Heart left ventricle (tissue), 13 donors: ENCODE data around the gene UBE2D3.

ENCODE experiments used
- POLR2A ChIP-seq, 2 donors: fragments of 450-650 bp; IDR thresholded peaks; one replicate each; pipeline ENCODE4 v1.6.1; 2017; ENCODE audit warnings: antibody characterized with exemption in 2 of 2, mild to moderate bottlenecking in 2 of 2, moderate library complexity in 2 of 2
- TF ChIP-seq, protein P1 (sequence below), 12 donors: fragments of 200-600 bp; sonication (generic) in 4 of 12; IDR thresholded peaks; one replicate each; pipeline versions ENCODE4 v1.5.0 to v1.8.0; 2018 to 2022; ENCODE audit warnings: antibody characterized with exemption in 12 of 12, mild to moderate bottlenecking in 5 of 12
- donor health status: ischemic (EF 13 %, LVEDD 7.1; RV severe dilation, severe dysfunction).
- donor health status: DM: no; HTN: yes; CAD: no.
- donor health status: DM: no; HTN: no; CAD: no.
- donor health status: ischemic (EF 25% LVEDD 6.9; RV normal size, moderate dysfunction).
- donor health status: ischemic (EF 25% LVEDD 5.7; RV mildly dilated, moderate dysfunction).
- donor health status: ischemic (EF 35%, LVEDD 5.7; RV mildly dilated, moderate dysfunction).
- donor health status: nonischemic (EF 11% LVEDD 7.7; RV severe dilation, severe dysfunction).
- donor health status: DM: yes; HTN: yes; CAD: no.
- donor health status: PGD.
- donor health status: ischemic (EF 29% LVEDD 5.4; RV normal size, mild dysfunction).
- donor health status: nonischemic (EF 23%, LVEDD 6.1; RV moderate dilation, normal function).

DNA sequence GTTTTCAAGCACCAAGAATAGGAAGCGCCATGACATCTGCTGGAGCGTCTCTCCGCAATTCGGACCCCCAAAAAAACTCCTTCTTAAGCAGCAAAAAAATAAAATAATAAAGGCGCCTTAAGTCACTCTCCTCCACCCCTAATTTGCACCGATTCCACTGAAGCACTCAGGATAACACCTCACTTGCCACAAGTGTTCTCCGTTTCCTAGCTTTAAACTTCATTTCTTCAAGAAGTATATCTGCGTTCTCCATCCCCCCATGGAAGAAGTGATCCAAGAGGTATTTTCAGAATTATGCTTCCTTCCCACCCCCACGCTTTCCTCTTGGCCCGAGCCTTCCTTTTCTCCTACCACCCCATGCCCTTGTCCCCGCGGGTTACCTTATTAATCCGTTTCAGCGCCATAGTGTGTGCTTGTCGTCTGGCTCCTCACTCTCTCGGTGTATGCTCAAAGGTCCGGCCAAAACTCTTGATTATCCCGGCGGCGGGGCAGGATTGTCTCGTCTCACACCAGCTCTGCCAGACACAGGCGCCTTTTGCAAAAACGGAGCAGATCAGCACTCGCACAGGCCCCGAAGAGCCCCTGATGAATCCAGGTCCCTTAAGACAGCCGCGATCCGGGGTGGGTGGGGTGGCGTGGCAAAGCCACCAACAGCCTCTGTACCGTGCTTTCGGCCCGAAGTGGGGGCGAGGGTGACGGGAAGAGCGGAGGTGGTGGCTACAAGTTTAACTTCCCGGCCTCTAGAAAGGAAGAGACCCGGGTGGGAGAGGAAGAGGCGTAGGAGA is 1.1 kb downstream of the UBE2D3 start:
- TF ChIP-seq, protein P1, sequence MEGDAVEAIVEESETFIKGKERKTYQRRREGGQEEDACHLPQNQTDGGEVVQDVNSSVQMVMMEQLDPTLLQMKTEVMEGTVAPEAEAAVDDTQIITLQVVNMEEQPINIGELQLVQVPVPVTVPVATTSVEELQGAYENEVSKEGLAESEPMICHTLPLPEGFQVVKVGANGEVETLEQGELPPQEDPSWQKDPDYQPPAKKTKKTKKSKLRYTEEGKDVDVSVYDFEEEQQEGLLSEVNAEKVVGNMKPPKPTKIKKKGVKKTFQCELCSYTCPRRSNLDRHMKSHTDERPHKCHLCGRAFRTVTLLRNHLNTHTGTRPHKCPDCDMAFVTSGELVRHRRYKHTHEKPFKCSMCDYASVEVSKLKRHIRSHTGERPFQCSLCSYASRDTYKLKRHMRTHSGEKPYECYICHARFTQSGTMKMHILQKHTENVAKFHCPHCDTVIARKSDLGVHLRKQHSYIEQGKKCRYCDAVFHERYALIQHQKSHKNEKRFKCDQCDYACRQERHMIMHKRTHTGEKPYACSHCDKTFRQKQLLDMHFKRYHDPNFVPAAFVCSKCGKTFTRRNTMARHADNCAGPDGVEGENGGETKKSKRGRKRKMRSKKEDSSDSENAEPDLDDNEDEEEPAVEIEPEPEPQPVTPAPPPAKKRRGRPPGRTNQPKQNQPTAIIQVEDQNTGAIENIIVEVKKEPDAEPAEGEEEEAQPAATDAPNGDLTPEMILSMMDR (IDR thresholded peaks at IDR 0.05), result no peak
- no peak for TF ChIP-seq POLR2A (IDR thresholded peaks at IDR 0.05)
